GM12874 (cell line): ENCODE data around the gene IFNAR1.

Experiments
- CTCF ChIP-seq: IDR thresholded peaks from 2 replicates; pipeline ENCODE4 v1.5.1; 2011; ENCODE audit warnings: low read depth, mild to moderate bottlenecking, control low read depth, low read length, moderate library complexity; ENCODE audit not compliant: insufficient read depth

The IFNAR1 gene

GRCh38 chr21:33317145-33317544, 7.6 kb upstream of the IFNAR1 start:
- no peak for TF ChIP-seq CTCF

- no peak for TF ChIP-seq CTCF
Observed at GRCh38 chr21:33317786-33318486, 6.8 kb upstream of the IFNAR1 start.

GRCh38 chr21:33325222-33326067, 675 bp downstream of the IFNAR1 start:
- TF ChIP-seq CTCF: no peak

- no peak for TF ChIP-seq CTCF
Observed at GRCh38 chr21:33327326-33327725, 2.6 kb downstream of the IFNAR1 start.

GRCh38 chr21:33327792-33328433, 3.1 kb downstream of the IFNAR1 start:
- TF ChIP-seq CTCF: no peak

- no peak for TF ChIP-seq CTCF
Observed at GRCh38 chr21:33330726-33331125, 6.0 kb downstream of the IFNAR1 start.

- TF ChIP-seq CTCF: no peak
Observed at GRCh38 chr21:33332143-33332542, 7.4 kb downstream of the IFNAR1 start.
